ENCODE data around the gene DNAJC16.
"Not testable (repeated sequence)": the region's sequence is repeated elsewhere in the genome, so short reads cannot be mapped to it uniquely, and the experiment has no call there.

DNAJC16 gene

GRCh38 chr1:15506831-15507230 lies 19.8 kb upstream of the DNAJC16 start:
- DNase-seq (ENCODE audit: low read depth in 3 of 3): no peak

GRCh38 chr1:15507278-15507677 lies 19.4 kb upstream of the DNAJC16 start:
- DNase-seq (ENCODE audit: low read depth in 3 of 3): no peak

GRCh38 chr1:15508700-15509487 lies 17.8 kb upstream of the DNAJC16 start:
- no peak for DNase-seq (ENCODE audit: low read depth in 3 of 3)

- DNase-seq (ENCODE audit: low read depth in 3 of 3): no peak
Observed at GRCh38 chr1:15509586-15509985, 17.1 kb upstream of the DNAJC16 start.

- DNase-seq (ENCODE audit: low read depth in 3 of 3): no peak
Observed at GRCh38 chr1:15510611-15511405, 15.8 kb upstream of the DNAJC16 start.

GRCh38 chr1:15513192-15513591 lies 13.5 kb upstream of the DNAJC16 start:
- DNase-seq (ENCODE audit: low read depth in 3 of 3): no peak

- no peak for DNase-seq (ENCODE audit: low read depth in 3 of 3)
Observed at GRCh38 chr1:15513919-15514318, 12.7 kb upstream of the DNAJC16 start.

GRCh38 chr1:15514557-15514956 lies 12.1 kb upstream of the DNAJC16 start:
- DNase-seq (ENCODE audit: low read depth in 3 of 3): not testable (repeated sequence)

- DNase-seq (ENCODE audit: low read depth in 3 of 3): no peak
Observed at GRCh38 chr1:15515022-15515663, 11.5 kb upstream of the DNAJC16 start.

GRCh38 chr1:15519625-15520024 lies 7.0 kb upstream of the DNAJC16 start:
- no peak for DNase-seq (ENCODE audit: low read depth in 3 of 3)

- DNase-seq (ENCODE audit: low read depth in 3 of 3): not testable (repeated sequence)
Observed at GRCh38 chr1:15521206-15521906, 5.3 kb upstream of the DNAJC16 start.

GRCh38 chr1:15522551-15522950 lies 4.1 kb upstream of the DNAJC16 start:
- DNase-seq (ENCODE audit: low read depth in 3 of 3): no peak

- DNase-seq (ENCODE audit: low read depth in 3 of 3): no peak
Observed at GRCh38 chr1:15523104-15524020, 3.3 kb upstream of the DNAJC16 start.

- no peak for DNase-seq (ENCODE audit: low read depth in 3 of 3)
Observed at GRCh38 chr1:15524021-15524282, 2.7 kb upstream of the DNAJC16 start, which contains the start of gene CASP9. Gene CASP9, minus strand, starts transcription at chr1:15524215. Its CDS starts 15 bp downstream, at chr1:15524200.

- DNase-seq (ENCODE audit: low read depth in 3 of 3): peak; percentile 99 to 100 (median 100)
Observed at GRCh38 chr1:15524283-15525049, 2.2 kb upstream of the DNAJC16 start.

GRCh38 chr1:15525050-15526020 lies 1.3 kb upstream of the DNAJC16 start:
- DNase-seq (ENCODE audit: low read depth in 3 of 3): no peak

GRCh38 chr1:15526021-15526489 lies 593 bp upstream of the DNAJC16 start:
- no peak for DNase-seq (ENCODE audit: low read depth in 3 of 3)

GRCh38 chr1:15531003-15531402 lies 4.4 kb downstream of the DNAJC16 start:
- no peak for DNase-seq (ENCODE audit: low read depth in 3 of 3)

- no peak for DNase-seq (ENCODE audit: low read depth in 3 of 3)
Observed at GRCh38 chr1:15531682-15532081, 5.0 kb downstream of the DNAJC16 start.

All from stimulated activated CD4-positive, alpha-beta T cell treated with anti-CD3 and anti-CD28 coated beads, TNF-alpha, amount 100 ng/mL, for 4 hours (primary cell).